Measurements from ENCODE around the gene WDPCP. TPM values are rescaled to one million over a fixed set of nuclear protein-coding genes. Genes with fewer than 3 reads are reported as not detected.
"Not testable (repeated sequence)": the region's sequence is repeated elsewhere in the genome, so short reads cannot be mapped to it uniquely, and the experiment has no call there.

The WDPCP gene
- polyA plus RNA-seq, 1 donor from 2014 or later, result 2.7 TPM

DNA sequence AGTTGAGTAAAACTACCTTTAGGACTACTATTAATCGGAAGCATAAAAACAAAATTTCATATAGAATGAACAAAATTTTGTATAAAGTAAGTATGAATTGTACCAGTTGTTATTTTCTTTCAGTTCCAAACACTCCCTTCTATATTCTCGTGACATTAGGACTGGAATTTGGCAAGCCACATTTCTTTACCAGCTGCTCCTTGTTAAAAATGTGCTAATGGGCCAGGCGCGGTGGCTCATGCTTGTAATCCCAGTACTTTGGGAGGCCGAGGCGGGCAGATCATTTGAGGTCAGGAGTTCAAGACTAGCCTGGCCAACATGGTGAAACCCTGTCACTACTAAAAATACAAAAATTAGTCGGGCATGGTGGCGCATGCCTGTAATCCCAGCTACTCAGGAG, 20.6 kb upstream of the WDPCP start:
- not testable (repeated sequence) for H3K4me1 Mint-ChIP-seq, H3K27ac Mint-ChIP-seq, H3K4me3 Mint-ChIP-seq, H3K9me3 Mint-ChIP-seq, H3K27me3 Mint-ChIP-seq
- H3K36me3 Mint-ChIP-seq, result peaks cover 13% of the 10 kb centered on the region

DNA sequence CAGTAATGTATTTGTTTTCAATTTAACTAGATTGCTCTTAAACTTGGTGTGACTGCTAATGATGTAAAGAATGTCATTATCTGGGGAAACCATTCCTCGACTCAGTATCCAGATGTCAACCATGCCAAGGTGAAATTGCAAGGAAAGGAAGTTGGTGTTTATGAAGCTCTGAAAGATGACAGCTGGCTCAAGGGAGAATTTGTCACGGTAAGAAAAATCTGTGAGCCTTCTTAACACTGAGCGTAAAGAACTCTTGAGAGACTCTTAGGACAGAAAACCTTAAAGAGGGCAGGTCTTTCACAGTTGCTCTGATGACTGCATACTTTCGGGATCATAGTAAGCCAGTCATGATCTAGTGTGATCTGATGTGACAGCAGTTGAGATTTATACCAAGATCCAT, 16.4 kb upstream of the WDPCP start:
- no peaks in the 10 kb centered on the region for H3K4me1 Mint-ChIP-seq
- no peak overlapping the region for H3K4me3 Mint-ChIP-seq
- no peaks in the 10 kb centered on the region for H3K9me3 Mint-ChIP-seq
- no peak overlapping the region for H3K27ac Mint-ChIP-seq
- no peaks in the 10 kb centered on the region for H3K27me3 Mint-ChIP-seq
- H3K36me3 Mint-ChIP-seq, result peaks cover 18% of the 10 kb centered on the region

DNA sequence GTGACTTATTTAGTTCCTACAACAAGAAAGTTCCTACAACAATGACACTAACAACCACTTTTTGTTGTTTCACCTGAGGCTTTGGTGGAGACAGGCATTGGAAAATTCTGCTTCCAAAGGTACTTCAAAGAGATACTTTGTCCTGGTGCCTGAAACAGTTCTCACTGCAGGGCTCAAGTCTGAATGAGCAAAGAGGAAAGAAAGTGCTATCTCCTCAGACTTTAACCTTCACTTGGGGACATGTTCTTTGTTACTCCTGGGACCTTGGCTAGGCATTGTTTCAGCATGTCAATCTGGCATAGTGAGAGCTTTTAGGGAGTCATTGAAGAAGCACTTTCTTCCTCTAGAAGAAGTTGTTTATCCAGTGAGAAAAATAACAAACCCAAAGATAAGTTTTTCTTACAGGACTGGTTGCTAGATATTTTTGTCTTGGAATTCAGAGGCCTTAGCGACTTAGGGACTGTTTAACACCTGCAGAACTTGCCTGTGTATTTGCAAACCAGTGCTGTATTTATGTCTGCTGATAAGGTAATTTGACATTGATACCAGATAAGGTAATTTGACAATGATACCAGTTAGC, 12.7 kb upstream of the WDPCP start:
- Mint-ChIP-seq H3K4me3 (no peak overlapping the region), H3K9me3 (no peaks in the 10 kb centered on the region)

DNA sequence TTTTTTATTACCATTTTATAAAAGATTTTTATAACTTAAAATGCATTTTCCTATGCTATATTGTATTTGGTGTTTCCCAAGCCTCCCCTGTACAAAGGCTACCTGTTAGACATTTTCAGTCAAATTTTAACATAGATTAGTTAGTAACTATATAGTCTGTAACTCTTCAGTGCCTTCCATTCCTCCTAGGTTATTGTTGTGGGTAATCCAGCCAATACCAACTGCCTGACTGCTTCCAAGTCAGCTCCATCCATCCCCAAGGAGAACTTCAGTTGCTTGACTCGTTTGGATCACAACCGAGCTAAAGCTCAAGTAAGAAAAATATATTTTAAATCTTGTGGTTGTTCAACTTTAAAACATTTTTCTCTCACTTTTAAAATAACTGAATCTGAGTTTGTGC, 10.7 kb upstream of the WDPCP start:
- peaks cover 9% of the 10 kb centered on the region for H3K36me3 Mint-ChIP-seq
- H3K4me3 Mint-ChIP-seq, result no peak overlapping the region
- H3K4me1 Mint-ChIP-seq, result peaks cover 0 to 1% (median 0%) of the 10 kb centered on the region in 3 donors
- no peaks in the 10 kb centered on the region for H3K9me3 Mint-ChIP-seq
- no peak overlapping the region for H3K27ac Mint-ChIP-seq
- no peaks in the 10 kb centered on the region for H3K27me3 Mint-ChIP-seq

More for the DNA sequence above, 12.7 kb upstream of the WDPCP start:
- Mint-ChIP-seq H3K27me3 (no peaks in the 10 kb centered on the region), H3K36me3 (peaks cover 13% of the 10 kb centered on the region), H3K4me1 (no peaks in the 10 kb centered on the region), H3K27ac (no peak overlapping the region)

DNA sequence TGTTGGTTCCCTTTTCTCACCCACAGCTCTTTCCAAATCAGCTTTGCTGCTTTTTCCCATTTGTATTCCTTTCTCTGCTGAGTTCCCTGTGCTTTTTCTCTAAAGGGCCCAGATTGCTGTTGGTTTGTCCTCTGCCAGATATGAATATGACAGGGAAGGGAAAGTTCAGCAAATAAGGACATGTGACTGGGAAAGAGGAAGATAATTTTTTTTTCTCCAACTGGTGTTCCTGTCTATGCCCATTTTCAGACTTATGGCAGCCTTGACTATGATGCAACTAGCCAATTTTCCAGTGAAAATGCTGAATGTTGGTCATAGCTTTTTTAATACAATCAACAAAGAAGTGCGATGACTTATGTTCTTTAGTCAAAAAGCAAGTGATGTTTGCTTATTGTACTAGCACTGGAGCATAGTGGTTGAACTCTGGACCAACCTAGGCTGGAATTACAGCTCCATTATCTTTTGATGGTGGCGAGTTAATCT, 8.2 kb upstream of the WDPCP start:
- H3K9me3 Mint-ChIP-seq, result no peaks in the 10 kb centered on the region
- no peak overlapping the region for H3K4me3 Mint-ChIP-seq
- H3K27ac Mint-ChIP-seq, result no peak overlapping the region
- H3K27me3 Mint-ChIP-seq, result no peaks in the 10 kb centered on the region
- H3K36me3 Mint-ChIP-seq, result peaks cover 4% of the 10 kb centered on the region
- peaks cover 2 to 8% (median 5%) of the 10 kb centered on the region in 3 donors for H3K4me1 Mint-ChIP-seq

DNA sequence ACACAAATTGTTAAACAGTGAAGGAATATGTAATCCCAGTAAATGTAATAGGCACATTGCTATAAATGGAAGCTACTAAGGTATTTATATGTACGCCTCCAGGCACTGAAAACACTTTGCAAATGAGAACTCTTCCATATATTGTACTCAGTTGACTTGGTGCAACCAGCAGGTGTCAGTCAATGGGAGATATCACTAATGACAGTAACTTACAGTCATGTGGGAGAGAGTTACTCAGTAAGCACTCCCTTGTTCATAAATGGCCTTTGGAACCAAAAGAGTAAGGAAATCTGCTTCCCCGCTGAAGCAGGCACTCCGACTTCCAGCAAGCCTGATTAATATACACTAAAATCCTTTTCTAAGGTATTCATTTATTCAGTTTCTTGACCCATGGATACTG, 6.4 kb upstream of the WDPCP start:
- no peaks in the 10 kb centered on the region for H3K9me3 Mint-ChIP-seq
- H3K4me1 Mint-ChIP-seq, result peaks cover 9 to 20% (median 9%) of the 10 kb centered on the region in 3 donors
- H3K36me3 Mint-ChIP-seq, result peaks cover 4% of the 10 kb centered on the region
- H3K27ac Mint-ChIP-seq, result no peak overlapping the region
- no peak overlapping the region for H3K4me3 Mint-ChIP-seq
- no peaks in the 10 kb centered on the region for H3K27me3 Mint-ChIP-seq

DNA sequence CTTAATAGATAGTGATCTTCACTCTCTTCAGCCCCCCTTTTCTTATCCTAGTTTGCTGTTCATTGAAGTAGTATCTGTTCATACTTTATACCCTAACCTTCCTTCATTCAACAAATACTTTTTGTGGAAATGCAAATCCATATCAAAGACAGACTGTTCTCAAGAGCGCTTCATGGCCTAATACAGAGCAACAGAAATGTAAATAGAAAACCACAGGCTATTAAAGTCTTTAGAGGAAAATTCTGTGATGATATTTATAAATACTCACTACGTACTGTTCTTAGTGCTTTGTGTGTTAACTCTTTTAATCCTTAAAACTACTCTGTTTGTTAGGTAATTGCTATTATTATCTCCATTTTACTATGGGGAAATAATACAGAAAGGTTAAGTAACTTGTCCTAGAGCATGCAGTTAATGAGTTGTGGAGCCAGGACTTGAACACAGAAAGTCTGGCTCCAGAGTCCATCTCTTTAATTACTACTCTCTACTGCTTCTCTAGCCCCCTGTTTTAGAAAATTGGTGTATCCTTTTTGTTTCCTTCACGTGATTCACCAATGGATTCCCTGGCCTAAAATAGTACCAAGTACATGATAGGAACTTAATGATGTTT, 3.4 kb upstream of the WDPCP start:
- no peaks in the 10 kb centered on the region for H3K27me3 Mint-ChIP-seq
- H3K36me3 Mint-ChIP-seq, result peaks cover 4% of the 10 kb centered on the region
- no peaks in the 10 kb centered on the region for H3K9me3 Mint-ChIP-seq
- peak overlapping the region in 2 of 4 donors; percentile 30 to 65 for H3K4me3 Mint-ChIP-seq
- peak overlapping the region in 1 of 3 donors; percentile 8 for H3K27ac Mint-ChIP-seq
- H3K4me1 Mint-ChIP-seq, result peaks cover 22 to 34% (median 30%) of the 10 kb centered on the region in 3 donors

DNA sequence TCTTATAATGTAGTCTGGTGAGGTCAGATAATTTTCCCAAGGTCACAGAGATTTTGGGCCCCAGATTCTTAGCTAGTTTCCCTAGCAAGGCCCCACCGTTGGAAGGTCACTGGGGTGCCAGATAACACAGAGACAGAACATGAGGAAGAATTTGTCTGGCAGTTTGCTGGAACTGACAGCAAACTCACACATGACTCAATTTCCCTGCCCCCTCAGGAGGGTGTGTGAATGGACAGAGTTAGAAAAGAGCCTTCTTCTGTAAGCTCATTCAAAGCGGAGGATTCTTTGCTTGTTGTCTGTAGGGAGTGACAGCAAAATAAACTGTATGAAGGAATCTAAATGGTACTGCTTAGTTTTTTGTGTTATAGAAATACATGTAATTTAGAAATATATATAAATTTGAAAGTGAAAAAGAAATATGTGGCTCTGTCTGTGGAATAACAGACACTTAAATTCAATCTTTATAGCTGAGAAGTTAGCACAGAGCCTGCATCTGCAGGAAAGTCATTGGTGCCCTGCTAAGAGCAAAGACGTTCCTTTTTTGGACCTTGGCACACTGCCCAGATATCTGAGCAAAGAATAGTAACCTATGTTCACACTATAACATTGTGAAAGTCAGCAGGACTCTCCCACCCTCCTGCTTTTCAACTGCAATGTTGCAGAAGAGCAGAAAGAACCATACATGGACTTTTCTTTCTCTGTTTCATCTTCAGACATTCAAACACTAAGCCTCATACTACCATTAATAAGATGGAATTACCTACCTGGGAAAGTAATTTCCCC, 2.5 kb upstream of the WDPCP start:
- Mint-ChIP-seq H3K27me3 (no peaks in the 10 kb centered on the region), H3K27ac (peak overlapping the region in 2 of 3 donors; percentile 8 to 39), H3K4me3 (peak overlapping the region in 3 of 4 donors; percentile 18 to 96 (median 91)), H3K9me3 (no peaks in the 10 kb centered on the region), H3K4me1 (peaks cover 23 to 35% (median 31%) of the 10 kb centered on the region in 3 donors), H3K36me3 (peaks cover 4% of the 10 kb centered on the region)

DNA sequence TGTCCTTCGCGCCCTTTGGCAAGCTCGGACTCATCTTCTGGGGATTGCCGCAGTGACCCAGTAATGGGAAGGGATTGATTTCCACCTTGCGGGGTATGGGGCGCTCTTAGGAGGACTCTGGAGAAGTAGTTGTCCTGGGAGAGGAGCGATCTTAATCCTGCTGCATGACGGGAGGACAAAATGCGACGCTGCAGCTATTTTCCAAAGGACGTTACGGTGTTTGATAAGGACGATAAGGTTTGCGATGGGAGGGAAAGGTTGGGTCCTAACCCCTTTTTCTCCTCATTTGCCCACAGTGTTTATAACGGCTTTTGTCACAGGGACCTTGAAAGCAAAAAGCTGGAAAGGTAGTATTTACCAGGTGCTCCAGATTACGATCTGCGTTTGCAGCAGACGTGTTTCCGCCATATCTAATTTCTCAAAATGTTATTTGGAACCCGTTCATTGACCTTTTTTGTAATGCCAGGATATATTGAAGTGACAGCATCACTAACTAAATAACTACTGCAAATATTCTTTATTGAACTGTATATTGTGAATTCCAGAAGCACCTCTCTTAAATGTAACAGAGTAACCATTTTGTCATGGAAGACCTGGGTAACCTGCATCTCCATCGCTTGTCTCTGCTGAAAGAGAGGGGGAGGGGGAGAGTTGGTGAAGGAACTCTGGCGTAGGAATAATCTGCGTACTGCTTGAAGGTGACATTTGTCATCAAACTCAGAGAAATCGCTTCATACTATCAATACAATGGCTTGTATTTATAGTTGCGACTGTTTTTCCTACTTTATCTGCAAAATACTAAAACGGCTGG, 1.1 kb upstream of the WDPCP start:
- Mint-ChIP-seq H3K27ac (peak overlapping the region; percentile 90 to 99 (median 99)), H3K27me3 (no peaks in the 10 kb centered on the region), H3K4me3 (peak overlapping the region; percentile 91 to 98 (median 96)), H3K9me3 (no peaks in the 10 kb centered on the region), H3K4me1 (peaks cover 23 to 35% (median 31%) of the 10 kb centered on the region in 3 donors), H3K36me3 (no peaks in the 10 kb centered on the region)

DNA sequence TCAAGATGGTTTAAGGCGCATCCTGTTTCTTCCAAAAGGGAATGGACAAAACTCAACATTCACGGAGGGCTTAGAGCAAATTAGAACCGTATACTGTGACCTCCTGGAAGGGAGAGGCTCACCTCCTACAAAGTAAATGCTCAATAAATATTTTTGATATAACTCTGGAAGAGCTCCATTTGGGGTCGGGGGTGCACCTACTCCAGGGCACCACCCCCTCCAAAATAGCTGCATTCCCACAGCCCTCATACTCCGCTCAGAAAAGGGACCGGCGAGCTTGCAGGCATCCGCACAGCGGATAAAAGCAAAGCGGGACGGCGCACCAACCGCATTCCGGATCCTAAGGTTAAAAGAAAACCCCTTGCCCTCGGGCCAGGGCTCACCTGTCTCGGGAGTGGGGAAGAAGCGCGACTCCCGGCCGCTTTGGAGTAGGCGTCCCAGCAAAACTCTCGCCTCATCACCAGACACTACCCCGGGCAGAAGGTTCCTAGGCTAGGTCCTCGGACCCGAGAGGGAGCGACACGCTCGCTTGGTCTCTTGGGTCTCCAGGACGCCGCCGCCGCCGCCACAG, 378 bp downstream of the WDPCP start:
- Mint-ChIP-seq H3K27ac (peak overlapping the region; percentile 90 to 99 (median 99)), H3K36me3 (peaks cover 3% of the 10 kb centered on the region), H3K9me3 (no peaks in the 10 kb centered on the region), H3K27me3 (no peaks in the 10 kb centered on the region), H3K4me1 (peaks cover 21 to 35% (median 29%) of the 10 kb centered on the region in 3 donors), H3K4me3 (peak overlapping the region; percentile 91 to 98 (median 96))

DNA sequence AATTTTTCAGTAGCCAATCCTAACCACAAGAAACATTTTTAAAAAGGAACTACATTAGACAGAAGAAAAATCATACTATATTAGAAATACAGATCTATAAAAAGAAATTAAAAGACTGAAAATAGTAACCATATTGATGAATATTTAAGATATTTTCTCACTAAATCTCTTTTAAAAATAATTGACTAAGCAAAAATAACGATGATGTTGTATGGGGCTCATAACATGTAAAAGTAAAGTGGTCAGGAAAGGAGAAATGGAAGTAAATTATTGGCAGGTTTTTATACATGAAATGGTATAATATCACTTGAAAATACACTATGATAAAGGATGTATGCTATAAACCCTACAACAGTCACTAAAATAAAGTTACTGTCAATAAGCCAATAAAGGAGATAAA, 5.4 kb downstream of the WDPCP start:
- Mint-ChIP-seq H3K4me1 (peaks cover 8 to 17% (median 15%) of the 10 kb centered on the region in 3 donors), H3K36me3 (peaks cover 7% of the 10 kb centered on the region), H3K27me3 (no peaks in the 10 kb centered on the region), H3K4me3 (peak overlapping the region in 3 of 4 donors; percentile 58 to 73 (median 72)), H3K9me3 (no peaks in the 10 kb centered on the region), H3K27ac (no peak overlapping the region)

DNA sequence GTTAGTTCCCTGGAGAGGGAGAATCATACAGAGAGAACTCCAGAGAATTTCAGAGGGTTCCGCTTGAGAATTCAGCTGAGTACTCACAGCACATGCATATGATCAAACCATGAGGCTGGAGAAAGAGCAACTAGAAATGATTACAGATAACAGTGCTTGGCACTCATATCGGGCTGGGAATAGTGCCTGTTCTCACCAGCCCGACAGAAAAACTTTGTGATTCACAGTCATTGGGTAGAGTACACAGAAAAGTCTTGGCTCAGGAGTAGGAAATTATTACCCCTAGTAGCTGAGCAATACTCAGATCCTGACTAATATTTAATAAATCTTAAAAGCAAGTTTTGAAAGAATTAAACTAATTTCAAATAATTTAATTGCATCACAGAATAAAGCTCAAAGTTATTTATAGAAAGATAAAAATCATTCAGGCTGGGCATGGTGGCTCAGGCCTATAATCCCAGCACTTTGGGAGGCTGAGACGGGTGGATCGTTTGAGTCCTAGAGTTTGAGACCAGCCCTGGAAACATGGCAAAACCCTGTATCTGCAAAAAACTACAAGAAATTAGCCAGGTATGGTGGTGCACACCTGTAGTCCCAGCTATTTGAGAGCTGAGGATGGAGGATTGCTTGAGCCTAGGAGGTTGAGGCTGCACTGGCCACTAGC, 6.8 kb downstream of the WDPCP start:
- H3K27ac Mint-ChIP-seq, result no peak overlapping the region
- H3K36me3 Mint-ChIP-seq, result peaks cover 7% of the 10 kb centered on the region
- H3K27me3 Mint-ChIP-seq, result no peaks in the 10 kb centered on the region
- peaks cover 0 to 6% (median 4%) of the 10 kb centered on the region in 3 donors for H3K4me1 Mint-ChIP-seq
- no peak overlapping the region for H3K4me3 Mint-ChIP-seq
- no peaks in the 10 kb centered on the region for H3K9me3 Mint-ChIP-seq

DNA sequence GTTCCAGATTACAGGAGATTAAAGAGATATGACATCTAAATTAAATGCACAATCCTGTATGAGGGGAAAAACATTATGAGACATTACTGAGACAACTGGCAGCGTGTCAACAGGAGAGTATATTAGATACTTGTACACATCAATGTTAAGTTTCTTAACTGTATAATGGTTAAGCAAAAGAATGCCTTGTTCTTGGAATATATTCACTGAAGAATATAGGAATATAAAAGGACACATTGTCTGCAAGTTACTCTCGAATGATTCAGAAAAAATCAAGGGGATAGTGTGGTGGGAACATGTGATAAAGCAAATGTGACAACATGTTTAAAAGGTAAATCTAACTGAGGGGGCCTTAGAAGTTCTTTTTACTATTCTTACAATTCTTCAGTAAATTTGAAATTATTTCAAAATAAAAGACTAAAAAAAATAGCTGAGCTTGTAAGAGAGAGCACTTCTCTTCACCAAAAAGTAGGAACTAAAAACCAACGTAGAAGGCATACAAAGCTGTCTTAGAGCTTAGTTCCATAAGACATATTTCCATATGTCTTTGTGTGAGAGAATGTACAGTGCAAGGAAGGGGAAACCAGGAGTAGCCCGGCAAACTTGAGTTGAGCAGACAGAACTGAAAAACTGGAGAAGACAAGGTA, 7.5 kb downstream of the WDPCP start:
- peaks cover 0 to 6% (median 4%) of the 10 kb centered on the region in 3 donors for H3K4me1 Mint-ChIP-seq
- H3K27ac Mint-ChIP-seq, result no peak overlapping the region
- peaks cover 7% of the 10 kb centered on the region for H3K36me3 Mint-ChIP-seq
- H3K4me3 Mint-ChIP-seq, result no peak overlapping the region
- H3K9me3 Mint-ChIP-seq, result no peaks in the 10 kb centered on the region
- H3K27me3 Mint-ChIP-seq, result no peaks in the 10 kb centered on the region

Data from IgD-negative memory B cell (primary cell).